Ishikawa (cell line): ENCODE data around the gene ADAM15.

Experiments used
- CEBPB ChIP-seq: IDR thresholded peaks from 2 replicates; pipeline ENCODE4 v1.6.1; 2012
- CREB1 ChIP-seq: IDR thresholded peaks from 2 replicates; pipeline ENCODE4 v1.6.1; 2012; ENCODE audit warnings: low read depth
- EGR1 ChIP-seq: IDR thresholded peaks from 2 replicates; pipeline ENCODE4 v1.6.1; 2012
- EP300 ChIP-seq: IDR thresholded peaks from 2 replicates; pipeline ENCODE4 v1.6.1; 2012; ENCODE audit warnings: borderline replicate concordance
- FOXM1 ChIP-seq: IDR thresholded peaks from 2 replicates; pipeline ENCODE4 v1.6.1; 2012; ENCODE audit warnings: low read depth, borderline replicate concordance
- MAX ChIP-seq: IDR thresholded peaks from 2 replicates; pipeline ENCODE4 v1.6.1; 2012
- NFIC ChIP-seq: IDR thresholded peaks from 2 replicates; pipeline ENCODE4 v1.6.1; 2012
- RAD21 ChIP-seq: IDR thresholded peaks from 2 replicates; pipeline ENCODE4 v1.6.1; 2012; ENCODE audit warnings: low read depth
- REST ChIP-seq: IDR thresholded peaks from 2 replicates; pipeline ENCODE4 v1.6.1; 2012; ENCODE audit warnings: low read depth, mild to moderate bottlenecking
- TAF1 ChIP-seq: IDR thresholded peaks from 2 replicates; pipeline ENCODE4 v1.6.1; 2012; ENCODE audit warnings: low read depth, mild to moderate bottlenecking
- TCF12 ChIP-seq: IDR thresholded peaks from 2 replicates; pipeline ENCODE4 v1.6.1; 2012; ENCODE audit warnings: low read depth
- TEAD4 ChIP-seq: IDR thresholded peaks from 2 replicates; pipeline ENCODE4 v1.6.1; 2012
- YY1 ChIP-seq: IDR thresholded peaks from 2 replicates; pipeline ENCODE4 v1.6.1; 2012; ENCODE audit warnings: low read depth
- ZBTB7A ChIP-seq: IDR thresholded peaks from 2 replicates; pipeline ENCODE4 v1.6.1; 2012; ENCODE audit warnings: low read depth
- TF ChIP-seq, protein P1 (sequence below): IDR thresholded peaks from 2 replicates; pipeline ENCODE4 v1.6.1; 2012

Gene ADAM15

GRCh38 chr1:155032886-155033285 lies 18.2 kb upstream of the ADAM15 start:
- TF ChIP-seq EGR1 (no peak), REST (no peak), ZBTB7A (no peak), CEBPB (no peak)

DNA sequence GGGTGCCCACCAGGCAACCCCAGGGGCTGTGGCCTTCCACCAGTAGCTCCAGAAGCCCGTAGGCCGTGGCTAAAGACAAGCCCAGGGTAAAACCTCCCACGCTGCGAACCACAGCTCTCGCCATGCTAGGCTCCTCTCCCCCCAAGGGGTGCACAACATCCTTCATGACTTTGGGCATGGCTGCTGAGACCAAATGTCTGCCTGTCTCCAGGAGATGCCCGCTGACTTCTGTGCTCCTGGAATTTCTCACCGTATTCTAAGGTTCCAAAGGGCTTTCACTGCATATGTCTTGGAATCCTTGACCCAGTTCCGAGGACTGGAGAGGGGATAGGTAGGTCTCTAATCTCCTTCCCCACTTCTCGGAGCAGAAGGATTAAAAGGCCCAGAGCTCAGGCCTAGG lies 17.6 kb upstream of the ADAM15 start, which contains the start of the genes DCST1 and DCST2:
Gene DCST1 (plus strand): TSS at position 301 of the 400 bp plus-strand sequence. CDS start 213 bp downstream, outside the sequence.
Gene DCST2 (minus strand): TSS at position 258 of the 400 bp plus-strand sequence. CDS start 80 bp downstream, at position 178.
- TF ChIP-seq, protein P1, sequence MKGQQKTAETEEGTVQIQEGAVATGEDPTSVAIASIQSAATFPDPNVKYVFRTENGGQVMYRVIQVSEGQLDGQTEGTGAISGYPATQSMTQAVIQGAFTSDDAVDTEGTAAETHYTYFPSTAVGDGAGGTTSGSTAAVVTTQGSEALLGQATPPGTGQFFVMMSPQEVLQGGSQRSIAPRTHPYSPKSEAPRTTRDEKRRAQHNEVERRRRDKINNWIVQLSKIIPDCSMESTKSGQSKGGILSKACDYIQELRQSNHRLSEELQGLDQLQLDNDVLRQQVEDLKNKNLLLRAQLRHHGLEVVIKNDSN = no peak
- no peak for TF ChIP-seq YY1
- TF ChIP-seq FOXM1 = no peak
- no peak for TF ChIP-seq NFIC
- TF ChIP-seq TAF1 = no peak
- TF ChIP-seq CEBPB = no peak
- TF ChIP-seq EP300 = no peak
- TF ChIP-seq TCF12 = no peak
- no peak for TF ChIP-seq EGR1

GRCh38 chr1:155034318-155035208 lies 16.6 kb upstream of the ADAM15 start:
- TF ChIP-seq ZBTB7A = no peak
- no peak for TF ChIP-seq YY1
- TF ChIP-seq, protein P1 = no peak
- no peak for TF ChIP-seq CEBPB
- no peak for TF ChIP-seq TCF12
- no peak for TF ChIP-seq MAX
- no peak for TF ChIP-seq EGR1
- no peak for TF ChIP-seq TAF1
- TF ChIP-seq NFIC = no peak
- TF ChIP-seq TEAD4 = no peak
- no peak for TF ChIP-seq RAD21
- no peak for TF ChIP-seq FOXM1
- no peak for TF ChIP-seq CREB1
- TF ChIP-seq REST = no peak
- no peak for TF ChIP-seq EP300

DNA sequence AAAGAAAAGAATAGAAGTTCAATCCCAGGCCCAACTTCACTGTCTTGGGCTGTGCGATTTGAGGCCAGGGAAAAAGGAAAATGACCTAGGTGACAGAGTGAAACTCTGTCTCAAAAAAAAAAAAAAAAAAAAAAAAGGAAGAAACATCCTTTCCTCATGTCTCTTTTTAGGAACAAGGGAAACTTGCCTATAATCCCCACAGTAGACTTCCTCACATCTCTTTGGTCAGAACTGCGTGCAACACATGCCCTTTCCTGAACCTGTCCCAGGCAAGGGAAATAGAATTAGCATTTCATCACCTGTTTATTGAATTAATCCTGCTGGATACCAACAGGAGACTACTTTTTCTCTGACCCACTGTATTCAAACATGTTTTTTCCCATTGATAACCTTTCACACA lies 15.2 kb upstream of the ADAM15 start:
- no peak for TF ChIP-seq CREB1
- no peak for TF ChIP-seq NFIC
- no peak for TF ChIP-seq MAX
- no peak for TF ChIP-seq TCF12
- TF ChIP-seq REST = no peak
- no peak for TF ChIP-seq ZBTB7A
- TF ChIP-seq TAF1 = no peak
- no peak for TF ChIP-seq FOXM1
- TF ChIP-seq EP300 = no peak
- no peak for TF ChIP-seq TEAD4
- TF ChIP-seq YY1 = no peak
- TF ChIP-seq, protein P1 = no peak
- TF ChIP-seq EGR1 = no peak
